Renal pelvis (tissue), 4 donors: ENCODE measurements around the gene IL10. TPM values are rescaled to one million over a fixed set of nuclear protein-coding genes. Genes with fewer than 3 reads are reported as not detected.
"Not testable (repeated sequence)": the region's sequence is repeated elsewhere in the genome, so short reads cannot be mapped to it uniquely, and the experiment has no call there.

Experiments
- DNase-seq: peaks from one replicate; pipeline ENCODE4 v3.0.0-alpha.2; 2013
- polyA plus RNA-seq, 3 donors: library from polyadenylated mRNA; unstranded; fragments of 120-200 nt; gene quantifications; one replicate each; pipeline ENCODE4 v1.2.1, GENCODE V29; 2013; ENCODE audit not compliant: insufficient read length in 3 of 3

IL10 gene
- polyA plus RNA-seq, 3 donors = 0.07 to 0.65 (median 0.23) TPM

GRCh38 chr1:206794294-206794908 is 22.1 kb upstream of the IL10 start:
- DNase-seq = no peak

DNA sequence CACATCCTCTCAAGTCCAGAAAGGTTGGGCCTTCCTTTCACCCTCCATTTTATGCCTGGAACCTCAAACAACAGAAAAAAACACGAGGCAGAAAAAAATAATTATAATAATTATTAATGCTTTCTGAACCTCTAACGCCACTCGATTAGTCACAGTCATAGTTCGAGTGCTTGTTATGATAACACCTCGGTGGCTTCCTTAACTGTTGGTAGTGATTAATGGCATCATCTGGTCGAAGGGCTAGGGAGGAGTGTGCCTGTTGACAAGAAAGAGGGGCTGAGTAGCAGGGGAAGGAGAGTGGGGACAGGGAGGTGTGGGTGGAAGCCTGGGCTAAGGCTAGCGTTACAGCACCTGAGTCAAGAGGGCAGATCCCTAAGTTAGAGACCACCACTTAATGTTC is 21.3 kb upstream of the IL10 start:
- no peak for DNase-seq

- no peak for DNase-seq
Observed at GRCh38 chr1:206792939-206793607, 20.8 kb upstream of the IL10 start.

- no peak for DNase-seq
Observed at GRCh38 chr1:206790502-206791250, 18.4 kb upstream of the IL10 start.

GRCh38 chr1:206788487-206789050 is 16.3 kb upstream of the IL10 start:
- DNase-seq = no peak

DNA sequence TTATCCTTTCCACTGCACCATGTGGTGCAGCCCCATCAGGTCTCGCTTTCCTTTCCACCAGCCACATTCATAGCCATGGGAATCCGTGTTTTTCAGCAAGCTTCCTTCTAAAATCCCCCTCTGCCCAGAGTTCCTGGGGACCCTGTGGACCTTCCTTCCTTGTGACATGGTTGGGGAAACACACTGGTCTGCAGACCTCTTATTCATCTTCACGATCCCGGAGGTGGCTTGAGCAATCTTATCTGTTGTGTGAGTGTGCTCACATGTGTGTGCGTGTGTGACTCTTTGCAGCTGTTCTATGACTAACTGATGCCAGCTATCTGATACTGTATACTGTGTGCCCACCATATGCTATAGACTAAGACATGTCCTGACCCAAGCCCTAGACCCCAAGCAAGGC is 15.6 kb upstream of the IL10 start:
- no peak for DNase-seq

- DNase-seq = no peak
Observed at GRCh38 chr1:206786212-206786886, 14.1 kb upstream of the IL10 start.

DNA sequence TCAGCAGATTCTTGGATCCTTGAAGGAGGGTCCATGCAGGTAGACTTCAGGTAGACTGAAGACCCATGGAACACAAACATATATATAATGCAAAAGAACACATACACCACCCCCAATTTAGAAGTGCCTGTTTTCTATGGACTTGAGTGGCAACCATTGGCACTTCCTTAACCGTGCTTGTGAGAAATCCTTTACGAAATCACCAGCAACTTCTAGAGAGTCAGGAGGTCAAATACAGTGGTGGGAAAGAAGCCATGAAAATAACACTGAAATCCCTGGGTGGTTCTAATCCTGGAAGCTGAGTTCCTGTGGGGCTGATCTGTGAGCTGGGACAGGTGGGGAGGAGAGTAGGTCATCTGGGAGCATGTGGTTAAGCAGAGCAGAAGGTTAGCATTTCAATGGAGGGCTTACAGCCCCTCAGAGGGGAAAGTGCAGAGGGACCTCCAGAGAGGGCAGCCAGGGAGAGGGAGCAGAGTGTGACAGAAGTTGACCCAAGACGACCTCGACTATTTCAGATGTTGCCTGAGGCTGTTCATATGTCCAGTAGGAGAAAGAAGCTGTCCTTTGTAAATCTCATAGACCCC is 13.0 kb upstream of the IL10 start:
- no peak for DNase-seq

- DNase-seq = no peak
Observed at GRCh38 chr1:206784471-206784903, 12.2 kb upstream of the IL10 start.

DNA sequence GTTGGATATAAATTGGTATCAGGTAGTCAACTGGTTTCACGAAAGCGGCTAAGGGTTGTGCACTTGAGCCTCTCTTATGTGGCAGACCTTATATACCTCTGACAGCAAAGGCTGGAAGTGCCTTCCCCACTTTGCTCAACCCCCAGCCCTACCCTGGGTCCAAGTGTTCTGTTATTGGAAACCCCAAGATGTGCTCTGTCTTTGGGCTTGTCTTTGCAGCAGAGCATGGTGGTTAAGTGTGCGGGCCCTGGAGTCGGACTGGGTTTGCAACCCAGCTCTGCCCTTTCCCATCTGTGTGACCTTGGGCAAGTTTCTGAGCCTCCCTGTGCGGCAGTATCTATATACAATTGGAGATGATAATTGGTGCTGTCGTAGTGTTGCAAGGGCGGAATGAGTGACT is 11.2 kb upstream of the IL10 start:
- no peak for DNase-seq

- no peak for DNase-seq
Observed at GRCh38 chr1:206782448-206782847, 10.2 kb upstream of the IL10 start.

DNA sequence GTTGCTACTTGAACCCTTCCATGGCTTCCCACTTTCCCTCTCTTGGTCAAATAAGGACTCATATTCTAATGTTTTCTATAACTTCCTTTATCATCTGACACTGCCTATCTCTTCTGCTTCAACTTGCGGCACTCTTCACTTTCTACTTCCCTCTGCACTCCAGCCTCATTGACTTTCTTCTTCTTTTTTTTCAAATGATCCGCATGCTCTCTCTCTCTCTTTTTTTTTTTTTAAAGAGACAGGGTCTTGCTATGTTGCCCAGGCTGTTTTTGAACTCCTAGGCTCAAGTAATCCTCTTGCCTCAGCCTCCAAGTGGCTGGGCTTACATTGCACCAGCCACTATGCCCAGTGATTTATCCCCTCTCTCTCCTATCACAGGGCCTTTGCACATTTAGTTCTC is 7.3 kb upstream of the IL10 start:
- DNase-seq = no peak

GRCh38 chr1:206778911-206779310 is 6.6 kb upstream of the IL10 start:
- DNase-seq = not testable (repeated sequence)

DNA sequence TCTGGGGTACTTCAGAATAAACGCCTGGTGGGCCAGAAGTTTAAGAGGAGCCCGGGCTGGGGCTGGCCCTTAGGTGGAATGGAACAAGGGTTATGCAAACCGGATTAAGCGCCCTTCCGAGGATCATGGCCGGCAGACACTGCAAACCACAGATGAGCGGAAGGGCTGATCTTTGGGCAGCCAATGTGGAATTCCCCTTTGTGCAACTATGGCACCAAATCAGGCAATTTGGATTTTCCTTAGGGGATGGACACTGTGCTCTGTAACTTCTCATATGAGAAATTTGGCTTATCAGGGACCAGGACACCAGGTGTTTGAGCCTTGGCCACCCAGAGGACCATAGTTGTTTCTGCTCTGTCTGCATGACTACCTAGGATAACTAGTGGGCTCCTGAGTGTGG is 5.7 kb upstream of the IL10 start:
- DNase-seq = no peak

DNA sequence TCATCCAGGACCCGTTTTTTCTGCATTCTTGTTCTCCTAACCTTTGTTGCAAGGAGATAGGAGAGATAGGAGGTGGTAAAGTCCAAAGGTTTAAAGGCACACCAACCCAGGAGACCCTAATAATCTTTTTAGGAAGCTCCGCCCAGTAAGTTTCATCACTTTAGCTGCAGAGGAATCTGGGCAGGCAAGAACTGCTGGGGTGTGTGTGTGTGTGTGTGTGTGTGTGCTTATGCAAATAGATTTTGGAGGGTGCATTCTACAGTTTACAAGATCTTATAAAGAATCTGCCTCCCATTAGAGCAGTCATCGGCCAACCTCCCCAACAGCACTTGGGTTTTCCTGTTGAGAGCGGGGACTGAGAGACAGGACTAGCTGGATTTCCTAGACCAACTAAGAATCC is 3.9 kb upstream of the IL10 start:
- DNase-seq = no peak

DNA sequence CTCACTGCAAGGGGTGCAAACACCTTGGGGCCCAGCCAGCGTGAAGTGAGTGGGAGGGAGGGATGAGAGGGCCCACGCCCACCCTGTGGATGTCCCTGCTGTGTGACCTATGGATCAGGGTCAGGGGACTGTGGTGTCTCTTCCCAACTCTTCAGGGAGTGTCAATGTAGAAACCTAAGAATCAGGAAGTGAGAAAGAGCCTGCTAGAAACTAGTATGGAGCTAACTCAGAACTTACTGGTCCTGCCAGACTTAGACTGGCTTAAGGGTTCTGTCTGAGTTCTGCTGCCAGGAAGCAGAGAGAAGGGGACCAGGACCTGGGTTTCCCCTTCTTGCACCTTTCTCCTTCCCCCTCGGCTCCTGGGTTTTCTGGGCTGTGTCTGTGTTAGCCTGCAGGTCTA is 1.8 kb upstream of the IL10 start:
- DNase-seq = no peak

DNA sequence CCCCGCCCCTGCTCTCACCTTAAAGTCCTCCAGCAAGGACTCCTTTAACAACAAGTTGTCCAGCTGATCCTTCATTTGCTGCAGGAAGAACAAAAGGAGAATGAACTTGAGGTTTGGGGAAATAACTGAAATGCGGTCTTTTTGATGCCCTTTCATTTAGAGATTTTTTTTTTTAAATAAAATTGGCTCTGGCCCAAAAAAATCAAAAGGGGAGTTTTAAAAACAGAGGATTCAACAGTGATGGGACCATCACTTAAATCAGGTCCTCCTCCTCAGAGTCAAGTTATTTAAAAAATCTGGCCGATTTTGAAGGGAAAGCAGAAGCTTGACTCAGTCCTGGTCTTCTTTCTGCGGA is 979 bp downstream of the IL10 start:
- no peak for DNase-seq

DNA sequence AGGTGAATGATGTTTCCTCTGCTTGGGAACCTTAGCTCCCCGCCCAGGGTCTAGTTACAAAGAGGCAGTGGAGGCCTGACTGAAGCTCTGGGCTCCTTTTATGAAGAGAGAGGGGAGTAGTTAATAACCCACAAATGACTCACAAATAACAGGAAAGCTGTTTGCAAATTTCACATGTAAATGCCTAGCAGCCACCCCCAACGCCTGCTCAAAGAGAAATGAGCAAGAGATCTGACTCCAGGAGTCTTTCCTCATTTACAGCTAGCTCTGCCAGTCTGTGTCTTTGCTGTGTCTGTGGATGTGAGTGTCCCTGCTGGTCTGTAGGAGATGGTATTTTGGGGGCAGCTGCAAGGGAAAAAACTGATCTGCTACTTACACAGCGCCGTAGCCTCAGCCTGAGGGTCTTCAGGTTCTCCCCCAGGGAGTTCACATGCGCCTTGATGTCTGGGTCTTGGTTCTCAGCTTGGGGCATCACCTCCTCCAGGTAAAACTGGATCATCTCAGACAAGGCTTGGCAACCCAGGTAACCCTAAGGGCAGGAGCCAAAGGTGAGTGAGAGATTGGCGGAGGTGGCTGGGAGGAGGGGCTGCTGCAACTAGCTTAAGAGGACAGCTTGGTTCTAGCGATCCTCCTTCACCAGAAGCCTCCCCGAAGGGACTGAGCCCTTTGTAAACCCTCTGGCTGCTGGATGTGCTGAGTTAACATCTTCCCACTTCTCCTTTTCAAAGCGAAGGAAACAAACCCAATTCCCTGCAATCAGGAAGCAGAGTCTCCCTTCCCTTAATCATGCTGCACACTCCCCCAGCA is 1.6 kb downstream of the IL10 start, which contains the start of gene IL19:
Gene IL19, plus strand, starts transcription at position 243 of the 807 bp plus-strand sequence. CDS start 65,890 bp downstream, outside the sequence.
- DNase-seq = no peak

DNA sequence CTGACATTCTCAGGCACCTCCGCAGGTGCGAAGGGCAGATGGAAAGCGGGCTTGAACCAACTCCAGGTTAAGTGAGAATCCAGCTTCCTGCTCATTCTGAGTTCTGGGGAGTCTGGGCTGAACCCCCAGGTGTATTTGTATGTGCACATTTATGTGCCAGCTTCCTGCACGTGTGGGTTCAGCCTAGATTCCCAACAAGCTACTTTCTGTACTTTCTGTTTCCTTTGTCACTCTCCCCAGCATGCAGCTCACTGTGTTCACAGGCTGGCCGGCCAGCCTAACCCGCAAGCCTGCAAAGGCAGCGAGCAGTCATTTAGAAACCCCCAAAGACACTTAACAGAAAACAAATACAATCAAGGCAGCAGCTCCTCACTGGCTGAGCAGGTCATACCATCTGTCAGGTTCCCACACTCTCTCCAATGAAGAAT is 3.0 kb downstream of the IL10 start:
- DNase-seq = no peak

- no peak for DNase-seq
Observed at GRCh38 chr1:206768472-206769303, 3.6 kb downstream of the IL10 start.
